Fibroblast of pulmonary artery (primary cell): Measurements from ENCODE around the gene CCDC182.

Experiments
- DNase-seq: peaks from one replicate; pipeline ENCODE4 v3.0.0-alpha.2; 2010; ENCODE audit warnings: low read depth
- H3K4me3 ChIP-seq: replicated peaks from 2 replicates; pipeline ENCODE4 v1.5.1; 2011; ENCODE audit warnings: low read depth, mild to moderate bottlenecking, control low read depth, low read length, moderate library complexity
- TF ChIP-seq, protein P1 (sequence below): IDR thresholded peaks from 2 replicates; pipeline ENCODE4 v1.5.1; 2011; ENCODE audit warnings: mild to moderate bottlenecking, control low read depth, low read length, inconsistent platforms; ENCODE audit errors: missing control alignments

The CCDC182 gene

DNA sequence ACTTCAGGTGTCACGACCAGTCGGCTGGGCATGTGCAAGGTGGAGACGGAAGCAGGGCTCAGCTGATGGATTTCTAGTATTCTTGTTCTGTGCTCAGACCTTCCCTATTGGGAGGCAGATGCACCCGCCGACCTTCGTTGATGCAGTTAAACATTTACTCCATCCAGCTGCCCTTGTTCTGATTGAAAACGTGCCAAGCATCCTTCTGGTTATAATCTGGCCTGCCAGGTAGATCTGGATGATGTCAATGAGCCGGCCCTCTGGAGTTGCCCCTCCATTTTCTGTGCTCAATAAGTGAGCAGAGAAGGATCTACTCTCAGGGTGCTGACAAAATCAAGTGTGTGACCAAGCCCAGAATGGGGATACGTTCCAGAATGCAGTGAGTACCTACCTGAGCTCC lies 38.3 kb downstream of the CCDC182 start:
- no peak overlapping the region for H3K4me3 ChIP-seq
- TF ChIP-seq, protein P1, sequence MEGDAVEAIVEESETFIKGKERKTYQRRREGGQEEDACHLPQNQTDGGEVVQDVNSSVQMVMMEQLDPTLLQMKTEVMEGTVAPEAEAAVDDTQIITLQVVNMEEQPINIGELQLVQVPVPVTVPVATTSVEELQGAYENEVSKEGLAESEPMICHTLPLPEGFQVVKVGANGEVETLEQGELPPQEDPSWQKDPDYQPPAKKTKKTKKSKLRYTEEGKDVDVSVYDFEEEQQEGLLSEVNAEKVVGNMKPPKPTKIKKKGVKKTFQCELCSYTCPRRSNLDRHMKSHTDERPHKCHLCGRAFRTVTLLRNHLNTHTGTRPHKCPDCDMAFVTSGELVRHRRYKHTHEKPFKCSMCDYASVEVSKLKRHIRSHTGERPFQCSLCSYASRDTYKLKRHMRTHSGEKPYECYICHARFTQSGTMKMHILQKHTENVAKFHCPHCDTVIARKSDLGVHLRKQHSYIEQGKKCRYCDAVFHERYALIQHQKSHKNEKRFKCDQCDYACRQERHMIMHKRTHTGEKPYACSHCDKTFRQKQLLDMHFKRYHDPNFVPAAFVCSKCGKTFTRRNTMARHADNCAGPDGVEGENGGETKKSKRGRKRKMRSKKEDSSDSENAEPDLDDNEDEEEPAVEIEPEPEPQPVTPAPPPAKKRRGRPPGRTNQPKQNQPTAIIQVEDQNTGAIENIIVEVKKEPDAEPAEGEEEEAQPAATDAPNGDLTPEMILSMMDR, result no peak
- no peak for DNase-seq

DNA sequence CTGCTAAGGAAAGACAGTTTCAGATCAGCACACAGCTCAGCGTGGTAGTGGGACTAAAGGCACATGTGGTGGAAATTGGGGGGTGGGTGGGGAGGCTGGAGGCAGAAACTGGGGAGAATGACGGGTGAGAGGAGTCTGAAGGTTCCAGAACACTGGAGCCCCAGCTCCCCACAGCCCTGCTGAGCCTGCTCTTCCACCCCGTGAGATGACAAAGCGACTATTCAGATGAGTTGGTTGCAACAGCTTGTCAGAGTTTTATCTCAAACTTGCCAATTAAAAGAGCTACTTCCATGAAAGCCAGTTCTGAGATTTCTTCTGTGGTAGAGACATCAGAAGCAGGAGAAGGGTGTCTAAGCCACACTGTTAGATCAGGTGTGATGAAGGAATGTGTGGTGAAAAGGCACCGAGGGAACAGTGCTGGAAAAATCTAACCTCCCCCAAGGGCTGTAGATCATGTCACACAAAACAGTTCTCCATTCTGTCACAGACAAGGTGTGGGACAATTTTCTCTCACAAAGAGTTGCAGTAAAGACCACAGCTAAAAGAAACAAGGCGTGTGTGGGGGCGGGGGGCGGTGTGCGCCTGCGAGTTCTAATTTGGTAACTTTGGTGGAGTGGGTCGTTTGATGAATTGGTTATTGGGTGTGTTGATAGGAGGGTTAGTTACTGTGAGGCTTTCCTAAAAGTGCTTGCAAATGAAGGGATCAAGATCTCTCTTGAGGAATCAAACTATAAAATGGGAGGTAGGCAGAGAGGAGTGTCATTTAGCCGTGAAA lies 39.0 kb downstream of the CCDC182 start:
- no peak overlapping the region for H3K4me3 ChIP-seq
- TF ChIP-seq, protein P1, result no peak
- DNase-seq, result no peak

DNA sequence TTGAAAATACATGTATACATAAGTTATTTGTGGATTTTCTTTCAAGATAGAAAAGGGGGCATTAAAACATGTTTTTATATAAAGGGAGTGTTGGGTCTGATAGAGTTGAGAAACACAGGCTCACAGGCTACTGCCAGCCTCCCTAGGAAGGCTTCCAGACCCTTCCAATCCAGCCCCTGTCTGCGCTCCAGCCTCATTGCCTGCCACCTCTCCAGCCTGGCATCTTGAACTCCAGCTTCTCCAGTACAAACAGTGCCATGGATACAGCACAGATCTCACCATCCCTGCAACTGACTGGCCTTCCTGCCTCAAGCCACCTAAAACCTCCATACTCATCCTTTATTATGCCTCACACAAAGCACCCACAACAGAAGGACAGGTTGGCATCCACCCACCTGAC lies 40.7 kb downstream of the CCDC182 start:
- DNase-seq, result no peak
- no peak overlapping the region for H3K4me3 ChIP-seq

DNA sequence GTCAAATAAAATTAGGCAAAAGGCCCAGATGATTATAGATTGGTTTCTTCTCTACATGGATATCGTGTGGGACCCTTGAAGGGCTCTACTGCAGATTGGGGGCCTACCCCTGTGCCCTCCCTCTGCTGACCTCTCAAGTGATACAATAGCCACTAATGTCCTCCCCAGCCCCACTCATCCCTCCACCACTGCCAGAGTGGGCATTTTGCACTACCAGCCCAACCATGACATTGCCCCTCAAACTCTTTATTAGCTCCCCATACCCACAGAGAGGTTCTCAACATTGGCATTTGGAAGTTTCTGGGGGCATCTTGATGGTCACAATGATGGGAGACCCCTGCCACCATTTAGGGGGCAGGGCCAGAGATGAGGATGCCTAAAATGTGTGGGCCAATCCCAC lies 41.8 kb downstream of the CCDC182 start:
- no peak for DNase-seq
- TF ChIP-seq, protein P1, result no peak

More for the DNA sequence above, 40.7 kb downstream of the CCDC182 start:
- TF ChIP-seq, protein P1, result no peak

DNA sequence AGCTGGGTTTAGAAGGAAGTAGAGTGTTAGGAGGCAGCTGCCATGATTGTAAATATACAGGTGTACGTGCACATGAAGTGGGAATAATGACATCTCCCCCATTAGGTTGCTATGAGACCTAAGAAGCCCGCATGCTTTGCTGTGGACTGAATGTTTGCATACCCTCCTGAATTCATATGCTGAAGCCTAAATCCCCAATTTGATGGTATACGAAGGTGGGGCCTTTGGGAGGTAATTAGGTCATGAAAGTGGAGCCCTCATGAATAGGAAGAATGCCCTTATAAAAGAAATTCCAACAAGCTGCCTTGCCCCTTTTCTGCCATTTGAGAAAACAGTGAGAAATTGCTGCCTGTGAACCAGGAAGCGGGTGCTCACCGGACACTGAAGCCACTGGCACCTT lies 44.0 kb downstream of the CCDC182 start:
- no peak overlapping the region for H3K4me3 ChIP-seq
- no peak for DNase-seq
- TF ChIP-seq, protein P1, result no peak

More for the DNA sequence above, 41.8 kb downstream of the CCDC182 start:
- H3K4me3 ChIP-seq, result no peak overlapping the region

DNA sequence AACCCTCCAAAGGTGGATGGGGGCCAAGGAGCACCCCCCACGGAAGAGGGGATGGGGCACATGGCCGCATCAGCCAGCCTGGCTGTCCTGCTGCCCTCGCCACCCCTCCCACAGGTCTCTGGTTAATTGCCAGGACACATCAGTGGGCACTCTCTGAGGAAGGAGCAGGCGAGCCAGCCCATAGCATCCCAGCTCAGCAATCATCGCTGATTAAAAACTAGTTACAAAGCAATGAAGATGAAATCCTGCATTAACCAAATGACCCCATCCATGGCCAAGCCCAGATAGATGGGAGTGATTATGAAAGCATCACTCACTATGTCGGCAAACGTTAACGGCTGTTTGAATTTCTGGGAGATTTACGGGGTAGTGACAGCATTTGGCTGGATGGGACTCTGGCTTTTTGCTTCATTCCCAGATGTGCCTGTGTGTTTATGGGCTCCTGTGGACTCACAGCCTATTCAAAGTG lies 45.3 kb downstream of the CCDC182 start:
- no peak overlapping the region for H3K4me3 ChIP-seq
- TF ChIP-seq, protein P1, result no peak
- DNase-seq, result no peak
